B cell (primary cell): ENCODE results near the gene ERBB2. TPM values are rescaled to one million over a fixed set of nuclear protein-coding genes. Genes with fewer than 3 reads are reported as not detected.
A peak's percentile ranks its signal among the peaks of the same experiment; 100 is the strongest.

ENCODE experiments used
- ATAC-seq: fragments of 200-7000 bp; cut with Tn5 transposase; one replicate; pipeline ENCODE4 v1.10.0; 2021; ENCODE audit warnings: low read depth, mild to moderate bottlenecking, moderate number of reproducible peaks, moderate library complexity
- CTCF ChIA-PET: fragments of 350-600 bp; sonication (Branson Sonifier 250); formaldehyde crosslinking; loops from one replicate; lab custom pipeline; 2021; ENCODE audit warnings: antibody characterized with exemption, inconsistent platforms; lab: Charles Lee
- POLR2A ChIA-PET: fragments of 350-600 bp; sonication (Branson Sonifier 250); formaldehyde crosslinking; loops from one replicate; lab custom pipeline; 2021; ENCODE audit warnings: antibody characterized with exemption; lab: Charles Lee
- DNase-seq: peaks from one replicate; pipeline ENCODE4 v3.0.0; 2013
- H2AFZ ChIP-seq: 2 replicates; pipeline ENCODE4 v1.6.1; 2012; ENCODE audit warnings: mild to moderate bottlenecking, low read depth, low read length; ENCODE audit not compliant: insufficient read depth, poor library complexity, severe bottlenecking
- H3K27ac ChIP-seq, 2 donors: 1 replicate in 1 of 2; 2 replicates in 1 of 2; pipeline ENCODE4 v1.5.1; 2012 to 2013; ENCODE audit warnings: low read length in 2 of 2, mild to moderate bottlenecking in 2 of 2, moderate library complexity in 1 of 2
- H3K27me3 ChIP-seq, 4 experiments: fragments of 200-600 bp in 1 of 4; sonication (generic) in 1 of 4; replicated peaks in 1 of 4; 1 replicate in 2 of 4; 2 replicates in 2 of 4; pipeline versions ENCODE4 v1.6.1 to v1.7.0; 2013 to 2016; ENCODE audit warnings: low read length in 3 of 4, mild to moderate bottlenecking in 2 of 4, mixed read lengths in 1 of 4, moderate library complexity in 1 of 4; ENCODE audit not compliant: insufficient read depth in 4 of 4, control insufficient read depth in 3 of 4; ENCODE audit errors: control extremely low read depth in 1 of 4
- H3K36me3 ChIP-seq, 2 experiments: replicated peaks in 1 of 2; 1 replicate in 1 of 2; 2 replicates in 1 of 2; pipeline versions ENCODE4 v1.6.1 to v1.7.1; 2013; ENCODE audit warnings: low read length in 1 of 2; ENCODE audit not compliant: insufficient read depth in 2 of 2, control insufficient read depth in 1 of 2; ENCODE audit errors: control extremely low read depth in 1 of 2, extremely low read depth in 1 of 2
- H3K4me1 ChIP-seq, 2 donors: fragments of 200-600 bp in 1 of 2; sonication (generic) in 1 of 2; 1 replicate in 1 of 2; 2 replicates in 1 of 2; pipeline versions ENCODE4 v1.5.1 to v1.6.1; 2013 to 2017; ENCODE audit warnings: low read length in 2 of 2; ENCODE audit not compliant: control insufficient read depth in 2 of 2, insufficient read depth in 2 of 2
- H3K4me2 ChIP-seq: replicated peaks from 2 replicates; pipeline ENCODE3; 2012; ENCODE audit warnings: mild to moderate bottlenecking, low read depth, low read length; ENCODE audit not compliant: poor library complexity, severe bottlenecking
- H3K4me3 ChIP-seq, 5 experiments: fragments of 200-600 bp in 1 of 5; sonication (generic) in 1 of 5; 1 replicate in 3 of 5; 2 replicates in 2 of 5; pipeline versions ENCODE4 v1.5.1 to v1.7.0; 2011 to 2016; ENCODE audit warnings: low read length in 4 of 5, mild to moderate bottlenecking in 4 of 5, low read depth in 2 of 5, control low read depth in 1 of 5, moderate library complexity in 1 of 5; ENCODE audit not compliant: insufficient read depth in 1 of 5; ENCODE audit errors: control extremely low read depth in 1 of 5, extremely low read depth in 1 of 5
- H3K79me2 ChIP-seq: fragments of 200-600 bp; sonication (generic); one replicate; pipeline ENCODE4 v1.6.0; 2016; ENCODE audit warnings: low read length; ENCODE audit not compliant: control insufficient read depth, insufficient read depth
- H3K9ac ChIP-seq: fragments of 200-600 bp; sonication (generic); 2 replicates; pipeline ENCODE4 v1.6.1; 2017; ENCODE audit warnings: mild to moderate bottlenecking, low read length, moderate library complexity
- H3K9me3 ChIP-seq, 3 donors: one replicate each; pipeline versions ENCODE4 v1.6.1 to v1.7.1; 2013; ENCODE audit warnings: low read length in 2 of 3; ENCODE audit not compliant: control insufficient read depth in 2 of 3, insufficient read depth in 1 of 3; ENCODE audit errors: control extremely low read depth in 1 of 3
- H4K20me1 ChIP-seq: 2 replicates; pipeline ENCODE4 v1.6.0; 2012; ENCODE audit warnings: mild to moderate bottlenecking, low read length; ENCODE audit not compliant: insufficient read depth, control insufficient read depth, poor library complexity, severe bottlenecking
- H3K27ac Mint-ChIP-seq: one replicate; pipeline ENCODE4 v1.8.0; 2021; ENCODE audit warnings: mixed read lengths
- H3K27me3 Mint-ChIP-seq: one replicate; pipeline ENCODE4 v1.8.0; 2021; ENCODE audit warnings: mixed read lengths
- H3K4me1 Mint-ChIP-seq: one replicate; pipeline ENCODE4 v1.8.0; 2021; ENCODE audit warnings: mixed read lengths
- H3K4me3 Mint-ChIP-seq: one replicate; pipeline ENCODE4 v1.8.0; 2021; ENCODE audit warnings: mixed read lengths
- H3K9me3 Mint-ChIP-seq: one replicate; pipeline ENCODE4 v1.8.0; 2022; ENCODE audit warnings: mixed read lengths; ENCODE audit not compliant: insufficient read depth
- CTCF ChIP-seq: fragments of 200-600 bp; IDR thresholded peaks from one replicate; pipeline ENCODE4 v1.8.0; 2022; ENCODE audit warnings: antibody characterized with exemption, mild to moderate bottlenecking
- EZH2 ChIP-seq: IDR thresholded peaks from 2 replicates; pipeline ENCODE4 v1.6.1; 2012; ENCODE audit warnings: borderline replicate concordance, low read depth, mild to moderate bottlenecking, moderate library complexity, low read length; ENCODE audit not compliant: insufficient read depth, poor library complexity, severe bottlenecking
- WGBS: methylation state at CpG from one replicate; pipeline ENCODE4 v1.1.5; 2013; ENCODE audit warnings: missing lambda C conversion rate; ENCODE audit not compliant: insufficient coverage; 5-methylcytosine and 5-hydroxymethylcytosine counted together
- intact Hi-C: fragments of 100-400 bp; cut with micrococcal nuclease; formaldehyde crosslinking; loops from one replicate; pipeline ENCODE4 v1.10.0; 2022
- polyA plus RNA-seq: library from polyadenylated mRNA; depleted of rRNA; stranded (reverse); fragments of >200 nt; gene quantifications from 2 replicates; pipeline ENCODE4 v1.2.3, GENCODE V29; 2012
- total RNA-seq, 2 donors: library from RNA; stranded (reverse); fragments of 120-200 nt in 1 of 2; gene quantifications; 1 replicate in 1 of 2; 2 replicates in 1 of 2; pipeline versions ENCODE4 v1.2.3 to v1.2.4, GENCODE V29; 2013 to 2022

ERBB2 gene
- total and polyA plus RNA-seq, 2 donors (not counting 1 experiment from before 2014, with no cell fraction given): 3.2 to 8.4 TPM

GRCh38 chr17:39651923-39652586 lies 47.8 kb upstream of the ERBB2 start:
- peak overlapping the region; percentile 18 for H3K27ac Mint-ChIP-seq
- CTCF ChIA-PET: interaction anchor here (0.9 to 5.2 kb wide), 9 partner anchors 13 to 220 kb away, joined by 3 to 61 read pairs (median 4); partner anchors contain the start of genes PNMT and TCAP
- peaks cover 0 to 20% of the 10 kb centered on the region in 2 experiments for H3K36me3 ChIP-seq
- peaks cover 0 to 3% of the 10 kb centered on the region in 2 donors for H3K4me1 ChIP-seq
- peaks cover 35% of the 10 kb centered on the region for H3K4me1 Mint-ChIP-seq
- H3K4me2 ChIP-seq: no peak overlapping the region
- H3K9ac ChIP-seq: no peak overlapping the region
- 89% methylated on average over 6 of the region's 8 CpGs for WGBS
- DNase-seq (no peak), ATAC-seq (no peak)
- no peaks in the 10 kb centered on the region for H3K9me3 Mint-ChIP-seq
- H3K27me3 ChIP-seq: no peaks in the 10 kb centered on the region
- POLR2A ChIA-PET: no interaction called here
- peaks cover 57% of the 10 kb centered on the region for H3K79me2 ChIP-seq
- H3K4me3 Mint-ChIP-seq: no peak overlapping the region
- H4K20me1 ChIP-seq: peaks cover 61% of the 10 kb centered on the region
- H3K27me3 Mint-ChIP-seq: no peaks in the 10 kb centered on the region
- intact Hi-C loops: no loop called here
- TF ChIP-seq CTCF: no peak
- TF ChIP-seq EZH2: no peak
- H3K9me3 ChIP-seq: no peaks in the 10 kb centered on the region
- no peak overlapping the region for H2AFZ ChIP-seq
- no peak overlapping the region for H3K4me3 ChIP-seq
- H3K27ac ChIP-seq: no peak overlapping the region

- ChIA-PET CTCF (interaction anchor here (0.9 to 5.2 kb wide), 8 partner anchors 14 to 220 kb away, joined by 3 to 61 read pairs (median 12); partner anchors contain the start of genes PNMT and TCAP), POLR2A (no interaction called here)
- H3K4me1 Mint-ChIP-seq: peaks cover 33% of the 10 kb centered on the region
- H4K20me1 ChIP-seq: peaks cover 54% of the 10 kb centered on the region
- H3K9me3 Mint-ChIP-seq: no peaks in the 10 kb centered on the region
- H3K4me1 ChIP-seq: peaks cover 0 to 6% of the 10 kb centered on the region in 2 donors
- H3K36me3 ChIP-seq: peaks cover 0 to 20% of the 10 kb centered on the region in 2 experiments
- H3K27me3 ChIP-seq: no peaks in the 10 kb centered on the region
- H3K4me3 Mint-ChIP-seq: no peak overlapping the region
- H3K9ac ChIP-seq: no peak overlapping the region
- no peaks in the 10 kb centered on the region for H3K9me3 ChIP-seq
- ATAC-seq (no peak), DNase-seq (no peak)
- no peak overlapping the region for H2AFZ ChIP-seq
- H3K27ac ChIP-seq: no peak overlapping the region
- no peaks in the 10 kb centered on the region for H3K27me3 Mint-ChIP-seq
- intact Hi-C loops: no loop called here
- H3K4me2 ChIP-seq: no peak overlapping the region
- H3K27ac Mint-ChIP-seq: peak overlapping the region; percentile 18
- TF ChIP-seq EZH2 (no peak), CTCF (no peak)
- whole genome bisulfite sequencing: 81% methylated on average over 6 of the region's 7 CpGs
- H3K79me2 ChIP-seq: peaks cover 53% of the 10 kb centered on the region
- no peak overlapping the region for H3K4me3 ChIP-seq
These were observed 47.1 kb upstream of the ERBB2 start for GRCh38 chr17:39652587-39653315.
